Fibroblast of the aortic adventitia (primary cell): ENCODE measurements around the gene ALG14. TPM values are rescaled to one million over a fixed set of nuclear protein-coding genes. Genes with fewer than 3 reads are reported as not detected.

Experiments
- DNase-seq: peaks from one replicate; pipeline ENCODE4 v3.0.0-alpha.2; 2010; ENCODE audit warnings: low read depth
- H3K4me3 ChIP-seq: 2 replicates; pipeline ENCODE4 v1.5.1; 2011; ENCODE audit warnings: low read depth, mild to moderate bottlenecking, control low read depth, low read length, moderate library complexity
- total RNA-seq: library from RNA; depleted of rRNA; stranded (reverse); fragments of >200 nt; gene quantifications from 2 replicates; pipeline ENCODE4 v1.2.3, GENCODE V29; 2012; ENCODE audit warnings: low replicate concordance
- TF ChIP-seq, protein P1 (sequence below): IDR thresholded peaks from 2 replicates; pipeline ENCODE4 v1.5.1; 2011; ENCODE audit warnings: mild to moderate bottlenecking, low read length, control low read depth, inconsistent platforms; ENCODE audit not compliant: insufficient read depth

Gene ALG14
- total RNA-seq, 1 donor, result 2.4 TPM

DNA sequence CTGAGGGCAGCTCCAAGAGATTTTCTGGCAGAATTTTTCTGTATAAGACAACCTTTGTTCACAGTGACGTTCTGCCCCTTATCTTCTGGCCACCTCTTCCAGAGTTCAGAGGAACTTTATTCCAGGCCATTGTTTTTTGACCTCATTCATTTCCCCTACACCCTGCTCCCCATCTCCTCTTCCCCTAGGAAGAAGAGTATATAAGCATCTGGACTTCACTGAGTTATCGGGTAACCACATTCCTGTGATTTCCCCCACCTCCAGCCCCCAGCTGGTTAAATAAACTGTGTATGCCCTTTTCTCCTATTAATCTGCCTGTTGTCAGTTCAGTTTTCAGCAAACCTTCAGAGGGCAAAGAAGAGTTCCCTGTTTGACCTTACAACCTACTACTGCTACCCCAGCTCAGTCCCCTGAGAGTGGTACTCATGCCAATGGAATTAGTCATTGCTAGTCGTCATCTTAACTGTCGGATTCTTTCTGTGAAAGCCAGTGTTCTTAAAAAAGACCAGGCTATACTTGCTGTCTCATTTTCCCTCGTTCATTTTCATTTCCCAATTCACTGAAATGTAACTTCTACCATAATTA lies 14.3 kb upstream of the ALG14 start:
- no peak overlapping the region for H3K4me3 ChIP-seq
- peak; percentile 94 for DNase-seq
- TF ChIP-seq, protein P1, sequence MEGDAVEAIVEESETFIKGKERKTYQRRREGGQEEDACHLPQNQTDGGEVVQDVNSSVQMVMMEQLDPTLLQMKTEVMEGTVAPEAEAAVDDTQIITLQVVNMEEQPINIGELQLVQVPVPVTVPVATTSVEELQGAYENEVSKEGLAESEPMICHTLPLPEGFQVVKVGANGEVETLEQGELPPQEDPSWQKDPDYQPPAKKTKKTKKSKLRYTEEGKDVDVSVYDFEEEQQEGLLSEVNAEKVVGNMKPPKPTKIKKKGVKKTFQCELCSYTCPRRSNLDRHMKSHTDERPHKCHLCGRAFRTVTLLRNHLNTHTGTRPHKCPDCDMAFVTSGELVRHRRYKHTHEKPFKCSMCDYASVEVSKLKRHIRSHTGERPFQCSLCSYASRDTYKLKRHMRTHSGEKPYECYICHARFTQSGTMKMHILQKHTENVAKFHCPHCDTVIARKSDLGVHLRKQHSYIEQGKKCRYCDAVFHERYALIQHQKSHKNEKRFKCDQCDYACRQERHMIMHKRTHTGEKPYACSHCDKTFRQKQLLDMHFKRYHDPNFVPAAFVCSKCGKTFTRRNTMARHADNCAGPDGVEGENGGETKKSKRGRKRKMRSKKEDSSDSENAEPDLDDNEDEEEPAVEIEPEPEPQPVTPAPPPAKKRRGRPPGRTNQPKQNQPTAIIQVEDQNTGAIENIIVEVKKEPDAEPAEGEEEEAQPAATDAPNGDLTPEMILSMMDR, result no peak

- TF ChIP-seq, protein P1, result no peak
- DNase-seq, result no peak
- H3K4me3 ChIP-seq, result no peak overlapping the region
Measured at GRCh38 chr1:95085376-95085775, 12.6 kb upstream of the ALG14 start.

- TF ChIP-seq, protein P1, result peak; percentile 61
- peak; percentile 29 for DNase-seq
- H3K4me3 ChIP-seq, result no peak overlapping the region
Measured at GRCh38 chr1:95084317-95085176, 11.8 kb upstream of the ALG14 start.

DNA sequence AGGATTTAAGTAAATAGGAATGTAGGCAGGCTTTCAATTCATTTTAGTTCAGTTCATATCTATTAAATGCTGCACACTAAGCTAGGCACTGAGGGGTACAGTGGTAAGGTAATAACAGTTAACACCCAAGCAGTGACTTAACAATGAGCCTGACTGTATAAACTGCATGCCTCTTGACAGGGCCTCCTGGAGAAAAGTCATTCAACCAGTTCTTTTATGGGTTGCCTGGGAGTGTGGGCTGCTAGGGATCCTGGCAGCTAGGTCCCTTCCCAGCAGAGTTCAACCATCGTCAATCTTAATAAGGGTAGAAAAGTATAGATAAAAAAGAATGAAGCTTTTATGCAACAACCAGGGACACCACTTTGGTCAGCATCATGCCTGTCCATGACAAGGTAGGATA lies 8.1 kb upstream of the ALG14 start:
- no peak overlapping the region for H3K4me3 ChIP-seq
- no peak for DNase-seq
- TF ChIP-seq, protein P1, result no peak

DNA sequence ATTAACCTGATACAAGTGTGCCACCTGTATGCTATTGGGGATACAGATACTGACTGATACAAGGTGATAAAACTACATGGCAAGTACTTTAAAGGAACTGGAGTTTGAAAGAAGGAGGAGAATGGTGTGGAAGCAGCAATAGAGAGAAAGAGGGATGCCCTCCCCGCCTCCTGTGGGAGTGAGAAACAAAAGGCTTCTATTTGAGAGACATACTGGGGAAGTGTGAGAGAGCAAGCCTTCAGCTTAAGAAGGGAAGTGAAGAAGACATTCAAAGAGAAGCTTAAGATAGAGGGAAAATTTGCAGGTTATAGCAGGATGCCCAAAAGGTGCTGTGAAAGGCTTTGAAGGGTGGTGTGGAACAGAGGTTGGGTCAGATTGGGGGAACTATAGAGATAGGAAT lies 7.7 kb upstream of the ALG14 start:
- no peak for DNase-seq
- TF ChIP-seq, protein P1, result no peak
- H3K4me3 ChIP-seq, result no peak overlapping the region

DNA sequence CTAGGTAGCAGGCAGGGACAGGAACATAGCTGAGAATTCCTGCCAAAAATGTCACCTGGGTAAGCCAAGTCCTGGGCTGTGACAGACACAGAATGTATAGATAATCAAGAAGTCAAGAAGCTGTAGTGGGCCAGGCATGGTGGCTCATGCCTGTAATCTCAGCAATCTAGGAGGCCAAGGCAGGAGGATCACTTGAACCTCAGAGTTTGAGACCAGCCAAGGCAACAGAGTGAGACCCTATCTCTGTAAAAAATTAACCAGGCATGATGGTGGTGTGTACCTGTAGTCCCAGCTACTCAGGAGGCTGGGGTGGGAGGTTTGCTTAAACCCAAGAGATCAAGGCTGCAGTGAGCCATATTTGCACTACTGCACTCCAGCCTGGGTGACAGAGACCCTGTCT lies 3.3 kb upstream of the ALG14 start:
- TF ChIP-seq, protein P1, result no peak
- DNase-seq, result no peak
- no peak overlapping the region for H3K4me3 ChIP-seq
